T-cell (primary cell): ENCODE measurements around the gene HES6. TPM values are rescaled to one million over a fixed set of nuclear protein-coding genes. Genes with fewer than 3 reads are reported as not detected.

ENCODE experiments used
- total RNA-seq, 35 experiments: library from RNA in 6 of 35; stranded (reverse) in 6 of 35; fragments of 120-200 nt in 1 of 35; gene quantifications; one replicate each; pipeline versions ENCODE4 v1.2.1 to v1.2.4 and lab custom pipeline; 2013 to 2026

The HES6 gene
- total RNA-seq, 5 donors from 2014 or later (not counting 1 experiment from before 2014, with no cell fraction given): 1.7 to 3.6 (median 2.7) TPM

Other genes with a start within 250 kb of the HES6 start
- gene SCLY, start 179.0 kb downstream of the HES6 start, total RNA-seq: 10 to 100 TPM; 19.2 to 30.0 (median 25.2) TPM
- under 1 TPM in 3 of 5 donors, not detected in 2; 0.10 to 0.44 (median 0.25) TPM for gene ESPNL, start 139.7 kb downstream of the HES6 start, total RNA-seq
- not detected for gene KLHL30, start 101.4 kb downstream of the HES6 start, total RNA-seq
- not detected for gene ERFE, start 81.1 kb downstream of the HES6 start, total RNA-seq
- gene ILKAP, start 36.3 kb downstream of the HES6 start, total RNA-seq: 100 to 1,000 TPM in 2 of 5 donors, 10 to 100 TPM in 3; 72.8 to 120 (median 76.3) TPM
- gene PER2, start 48.6 kb upstream of the HES6 start, total RNA-seq: 10 to 100 TPM in 4 of 5 donors, 1 to 10 TPM in 1; 9.3 to 24.5 (median 13.0) TPM
- 10 to 100 TPM in 3 of 5 donors, 1 to 10 TPM in 2; 6.3 to 12.1 (median 11.8) TPM for gene TRAF3IP1, start 80.5 kb upstream of the HES6 start, total RNA-seq
- gene ASB1, start 186.9 kb upstream of the HES6 start, total RNA-seq: 10 to 100 TPM; 28.6 to 44.1 (median 42.3) TPM